Left renal pelvis (tissue), 4 donors: Measurements from ENCODE around the gene GPATCH3. TPM values are rescaled to one million over a fixed set of nuclear protein-coding genes. Genes with fewer than 3 reads are reported as not detected.
"Not testable (repeated sequence)": the region's sequence is repeated elsewhere in the genome, so short reads cannot be mapped to it uniquely, and the experiment has no call there.

ENCODE experiments used
- DNase-seq, 4 donors: peaks; one replicate each; pipeline ENCODE4 v3.0.0-alpha.2; 2013; ENCODE audit warnings: low read depth in 4 of 4, low spot score in 3 of 4
- polyA plus RNA-seq, 4 donors: library from polyadenylated mRNA; unstranded; fragments of 120-200 nt; gene quantifications; one replicate each; pipeline ENCODE4 v1.2.1, GENCODE V29; 2013; ENCODE audit not compliant: insufficient read length in 4 of 4

Gene GPATCH3
- polyA plus RNA-seq, 4 donors = 11.4 to 17.6 (median 12.9) TPM

- no peak for DNase-seq
Measured at GRCh38 chr1:26913754-26914619, 13.7 kb upstream of the GPATCH3 start, which contains the start of gene NR0B2. Gene NR0B2, minus strand, starts transcription at chr1:26913975. Its CDS starts 35 bp downstream, at chr1:26913940.

- DNase-seq = no peak
Measured at GRCh38 chr1:26913389-26913753, 13.1 kb upstream of the GPATCH3 start.

- DNase-seq = no peak
Measured at GRCh38 chr1:26912147-26912490, 11.9 kb upstream of the GPATCH3 start.

GRCh38 chr1:26911399-26912146 lies 11.3 kb upstream of the GPATCH3 start:
- DNase-seq = no peak

GRCh38 chr1:26910343-26911160 lies 10.3 kb upstream of the GPATCH3 start:
- no peak for DNase-seq

- DNase-seq = no peak
Measured at GRCh38 chr1:26909951-26910342, 9.7 kb upstream of the GPATCH3 start.

GRCh38 chr1:26907071-26907917 lies 7.0 kb upstream of the GPATCH3 start:
- DNase-seq = no peak

GRCh38 chr1:26900815-26901511 lies 696 bp upstream of the GPATCH3 start:
- DNase-seq = no peak

GRCh38 chr1:26897351-26897750 lies 2.9 kb downstream of the GPATCH3 start:
- DNase-seq = no peak

- DNase-seq = no peak
Measured at GRCh38 chr1:26894263-26894662, 6.0 kb downstream of the GPATCH3 start.

GRCh38 chr1:26890467-26890796 lies 9.8 kb downstream of the GPATCH3 start:
- DNase-seq = no peak

- DNase-seq = peak; percentile 65 to 78 (median 70)
Measured at GRCh38 chr1:26889551-26890466, 10.5 kb downstream of the GPATCH3 start, which contains the start of gene GPN2. Gene GPN2, minus strand, starts transcription at chr1:26890283. Its CDS starts 187 bp downstream, at chr1:26890096.

- no peak for DNase-seq
Measured at GRCh38 chr1:26888231-26888630, 12.0 kb downstream of the GPATCH3 start.

GRCh38 chr1:26887125-26887524 lies 13.1 kb downstream of the GPATCH3 start:
- DNase-seq = no peak

- DNase-seq = no peak
Measured at GRCh38 chr1:26882696-26883463, 17.4 kb downstream of the GPATCH3 start.

- DNase-seq = not testable (repeated sequence)
Measured at GRCh38 chr1:26881611-26882010, 18.7 kb downstream of the GPATCH3 start.

GRCh38 chr1:26879793-26880192 lies 20.5 kb downstream of the GPATCH3 start:
- no peak for DNase-seq

GRCh38 chr1:26877326-26877725 lies 22.9 kb downstream of the GPATCH3 start:
- DNase-seq = no peak
